Activated B cell treated with CpG ODN at 0.5 μM for 24 hours (primary cell): ENCODE data around the gene RBMS3. TPM values are rescaled to one million over a fixed set of nuclear protein-coding genes. Genes with fewer than 3 reads are reported as not detected.

Source experiments
- ATAC-seq: fragments of 200-7000 bp; cut with Tn5 transposase; one replicate; pipeline ENCODE4 v1.10.0; 2021; ENCODE audit warnings: low read depth, mild to moderate bottlenecking, moderate library complexity
- CTCF ChIA-PET: fragments of 350-600 bp; sonication (Branson Sonifier 250); formaldehyde crosslinking; loops from one replicate; lab custom pipeline; 2021; ENCODE audit warnings: antibody characterized with exemption; lab: Charles Lee
- POLR2A ChIA-PET: fragments of 350-600 bp; sonication (Branson Sonifier 250); formaldehyde crosslinking; loops from one replicate; lab custom pipeline; 2021; ENCODE audit warnings: antibody characterized with exemption; lab: Charles Lee
- DNase-seq: peaks from one replicate; pipeline ENCODE4 v3.0.0; 2022
- H3K27ac Mint-ChIP-seq: one replicate; pipeline ENCODE4 v1.8.0; 2020; ENCODE audit warnings: mixed read lengths
- H3K27me3 Mint-ChIP-seq: one replicate; pipeline ENCODE4 v1.8.0; 2021; ENCODE audit warnings: mixed read lengths
- H3K36me3 Mint-ChIP-seq: one replicate; pipeline ENCODE4 v1.8.0; 2021; ENCODE audit warnings: low read depth, mixed read lengths
- H3K4me1 Mint-ChIP-seq: one replicate; pipeline ENCODE4 v1.8.0; 2021; ENCODE audit warnings: mixed read lengths
- H3K4me3 Mint-ChIP-seq: one replicate; pipeline ENCODE4 v1.8.0; 2020; ENCODE audit warnings: mild to moderate bottlenecking, mixed read lengths
- H3K9me3 Mint-ChIP-seq: one replicate; pipeline ENCODE4 v1.8.0; 2020; ENCODE audit warnings: mixed read lengths
- intact Hi-C: fragments of 100-400 bp; cut with micrococcal nuclease; formaldehyde crosslinking; loops from one replicate; pipeline ENCODE4 v1.15.1; 2024
- total RNA-seq: library from RNA; stranded (reverse); gene quantifications from 2 replicates; pipeline ENCODE4 v1.2.3, GENCODE V29; 2022
- TF ChIP-seq, protein P1 (sequence below): fragments of 200-600 bp; IDR thresholded peaks from one replicate; pipeline ENCODE4 v1.8.0; 2022; ENCODE audit warnings: antibody characterized with exemption, mild to moderate bottlenecking

Gene RBMS3
- total RNA-seq, 1 donor from 2014 or later = 0.31 TPM

DNA sequence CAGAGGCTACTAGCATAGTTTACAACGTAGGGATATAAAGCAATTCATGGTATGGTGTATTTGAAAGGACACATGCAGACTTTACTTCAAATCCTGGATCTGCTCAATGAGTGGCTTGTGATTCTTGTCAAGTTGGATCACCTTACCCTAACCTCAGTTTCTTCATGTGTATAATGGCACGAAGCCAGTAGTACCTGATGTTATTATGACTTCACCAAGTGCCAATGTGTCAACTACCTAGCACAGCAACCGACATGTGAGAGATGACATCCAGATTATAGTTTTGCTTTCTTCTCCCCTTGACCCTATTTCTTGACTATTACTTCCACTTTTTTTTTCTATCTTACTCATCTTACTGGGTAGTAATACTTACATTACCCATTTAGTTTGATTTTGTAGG, 304.5 kb downstream of the RBMS3 start:
- POLR2A ChIA-PET = no interaction called here
- intact Hi-C loops = no loop called here
- no peak overlapping the region for H3K4me3 Mint-ChIP-seq
- TF ChIP-seq, protein P1, sequence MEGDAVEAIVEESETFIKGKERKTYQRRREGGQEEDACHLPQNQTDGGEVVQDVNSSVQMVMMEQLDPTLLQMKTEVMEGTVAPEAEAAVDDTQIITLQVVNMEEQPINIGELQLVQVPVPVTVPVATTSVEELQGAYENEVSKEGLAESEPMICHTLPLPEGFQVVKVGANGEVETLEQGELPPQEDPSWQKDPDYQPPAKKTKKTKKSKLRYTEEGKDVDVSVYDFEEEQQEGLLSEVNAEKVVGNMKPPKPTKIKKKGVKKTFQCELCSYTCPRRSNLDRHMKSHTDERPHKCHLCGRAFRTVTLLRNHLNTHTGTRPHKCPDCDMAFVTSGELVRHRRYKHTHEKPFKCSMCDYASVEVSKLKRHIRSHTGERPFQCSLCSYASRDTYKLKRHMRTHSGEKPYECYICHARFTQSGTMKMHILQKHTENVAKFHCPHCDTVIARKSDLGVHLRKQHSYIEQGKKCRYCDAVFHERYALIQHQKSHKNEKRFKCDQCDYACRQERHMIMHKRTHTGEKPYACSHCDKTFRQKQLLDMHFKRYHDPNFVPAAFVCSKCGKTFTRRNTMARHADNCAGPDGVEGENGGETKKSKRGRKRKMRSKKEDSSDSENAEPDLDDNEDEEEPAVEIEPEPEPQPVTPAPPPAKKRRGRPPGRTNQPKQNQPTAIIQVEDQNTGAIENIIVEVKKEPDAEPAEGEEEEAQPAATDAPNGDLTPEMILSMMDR = no peak
- CTCF ChIA-PET = no interaction called here
- H3K36me3 Mint-ChIP-seq = no peaks in the 10 kb centered on the region
- H3K27ac Mint-ChIP-seq = no peak overlapping the region
- no peaks in the 10 kb centered on the region for H3K9me3 Mint-ChIP-seq
- ATAC-seq = no peak
- DNase-seq = no peak
- H3K4me1 Mint-ChIP-seq = no peaks in the 10 kb centered on the region
- H3K27me3 Mint-ChIP-seq = no peaks in the 10 kb centered on the region

DNA sequence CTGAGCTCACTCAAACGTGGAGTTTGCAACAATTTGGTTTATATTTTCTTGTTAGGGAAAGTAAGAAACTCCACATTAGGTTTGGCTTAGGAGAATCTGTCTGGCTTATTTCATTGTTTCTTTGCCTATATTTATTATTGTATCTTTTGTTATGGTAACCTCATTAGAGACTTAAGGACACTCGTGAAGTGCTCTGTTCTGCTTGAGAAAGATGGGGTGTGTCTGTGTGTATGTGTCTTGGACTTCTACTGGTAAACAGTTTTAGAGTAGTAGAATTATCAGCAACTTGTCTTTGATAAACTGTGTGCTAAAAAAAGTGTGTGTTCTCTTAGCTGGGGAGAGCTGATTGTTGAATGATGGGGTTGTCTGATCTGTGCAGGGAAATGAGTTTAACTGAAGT, 306.5 kb downstream of the RBMS3 start:
- no peaks in the 10 kb centered on the region for H3K36me3 Mint-ChIP-seq
- TF ChIP-seq, protein P1 = no peak
- no peak for ATAC-seq
- H3K4me1 Mint-ChIP-seq = no peaks in the 10 kb centered on the region
- H3K27me3 Mint-ChIP-seq = no peaks in the 10 kb centered on the region
- intact Hi-C loops = no loop called here
- no peak overlapping the region for H3K4me3 Mint-ChIP-seq
- CTCF ChIA-PET = interaction anchor here (0.6 kb wide), 1 partner anchor 21 kb away, joined by 4 read pairs; no protein-coding TSS in a partner anchor
- no peaks in the 10 kb centered on the region for H3K9me3 Mint-ChIP-seq
- DNase-seq = no peak
- POLR2A ChIA-PET = no interaction called here
- no peak overlapping the region for H3K27ac Mint-ChIP-seq

DNA sequence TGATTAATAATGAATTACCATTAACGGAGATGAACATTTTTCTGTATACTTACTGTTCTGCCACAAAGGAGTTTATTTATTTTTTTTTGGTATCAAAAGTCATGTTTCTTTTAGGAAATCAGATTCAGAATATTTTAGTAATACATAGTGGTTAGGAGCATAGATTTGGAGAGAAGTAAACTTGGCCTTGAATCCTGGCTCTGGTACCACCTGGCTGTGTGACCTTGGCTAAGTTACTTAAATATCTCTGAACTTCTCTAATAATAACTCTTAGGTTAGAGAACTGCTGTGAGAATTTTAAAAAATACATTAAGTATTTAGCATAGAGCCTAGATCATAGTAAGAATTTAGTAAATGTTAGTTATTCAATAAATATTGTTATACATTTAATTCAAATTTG, 309.1 kb downstream of the RBMS3 start:
- DNase-seq = no peak
- no peak for ATAC-seq
- ChIA-PET POLR2A (no interaction called here), CTCF (no interaction called here)
- intact Hi-C loops = no loop called here
- Mint-ChIP-seq H3K4me1 (no peaks in the 10 kb centered on the region), H3K36me3 (no peaks in the 10 kb centered on the region), H3K9me3 (no peaks in the 10 kb centered on the region), H3K27me3 (no peaks in the 10 kb centered on the region), H3K4me3 (no peak overlapping the region), H3K27ac (no peak overlapping the region)
- TF ChIP-seq, protein P1 = no peak

DNA sequence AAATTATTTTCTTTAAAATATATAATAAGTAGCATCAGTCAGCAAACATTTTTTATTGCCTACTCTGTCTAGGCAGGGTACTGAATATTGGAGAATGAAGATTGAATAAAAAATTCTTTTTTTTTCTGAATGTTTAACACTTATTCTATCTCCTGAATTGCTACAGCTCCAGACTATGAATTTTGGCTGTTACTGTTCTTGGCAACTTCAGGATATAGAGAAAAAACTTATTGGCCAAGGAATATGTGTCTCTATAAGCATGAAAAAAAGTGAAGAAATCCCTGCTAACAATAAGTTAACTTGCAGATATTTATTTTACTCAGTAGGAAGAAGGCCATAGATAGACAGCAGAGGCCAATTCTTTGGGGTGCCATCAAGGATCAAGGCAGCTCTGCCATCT, 309.6 kb downstream of the RBMS3 start:
- no peak overlapping the region for H3K27ac Mint-ChIP-seq

DNA sequence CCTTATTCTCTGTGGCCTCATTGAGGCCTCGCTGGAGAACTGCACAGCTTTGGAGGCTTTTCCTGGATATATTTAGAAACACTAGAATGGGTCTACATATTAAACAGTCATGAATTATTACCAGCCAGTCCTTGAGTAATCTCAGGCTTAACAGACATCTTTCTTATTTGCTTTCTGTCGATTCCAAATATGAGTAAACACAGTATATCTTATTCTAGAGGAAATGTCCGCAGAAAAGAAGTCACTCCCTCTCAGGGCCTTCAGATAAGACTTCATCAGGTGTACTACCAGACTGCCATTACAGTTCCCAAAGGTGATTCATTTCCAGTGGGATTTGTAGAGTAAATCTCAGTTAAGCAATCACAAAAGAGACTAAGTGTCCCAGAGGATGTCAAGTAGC, 310.7 kb downstream of the RBMS3 start:
- H3K9me3 Mint-ChIP-seq = no peaks in the 10 kb centered on the region
- H3K36me3 Mint-ChIP-seq = no peaks in the 10 kb centered on the region
- ChIA-PET CTCF (no interaction called here), POLR2A (no interaction called here)
- H3K4me3 Mint-ChIP-seq = no peak overlapping the region
- H3K4me1 Mint-ChIP-seq = no peaks in the 10 kb centered on the region
- no peaks in the 10 kb centered on the region for H3K27me3 Mint-ChIP-seq
- ATAC-seq = no peak
- TF ChIP-seq, protein P1 = no peak
- intact Hi-C loops = no loop called here
- DNase-seq = no peak
- H3K27ac Mint-ChIP-seq = no peak overlapping the region

More for the DNA sequence above, 309.6 kb downstream of the RBMS3 start:
- ChIA-PET CTCF (no interaction called here), POLR2A (no interaction called here)
- TF ChIP-seq, protein P1 = no peak
- H3K27me3 Mint-ChIP-seq = no peaks in the 10 kb centered on the region
- DNase-seq = no peak
- no peaks in the 10 kb centered on the region for H3K9me3 Mint-ChIP-seq
- no peak overlapping the region for H3K4me3 Mint-ChIP-seq
- ATAC-seq = no peak
- intact Hi-C loops = no loop called here
- no peaks in the 10 kb centered on the region for H3K4me1 Mint-ChIP-seq
- no peaks in the 10 kb centered on the region for H3K36me3 Mint-ChIP-seq
